Glomerular visceral epithelial cell (primary cell): Measurements from ENCODE around the gene TOMM22.
"Not testable (repeated sequence)": the region's sequence is repeated elsewhere in the genome, so short reads cannot be mapped to it uniquely, and the experiment has no call there.

Experiments
- DNase-seq: peaks from one replicate; pipeline ENCODE4 v3.0.0-alpha.2; 2016; ENCODE audit errors: extremely low spot score

TOMM22 gene

DNA sequence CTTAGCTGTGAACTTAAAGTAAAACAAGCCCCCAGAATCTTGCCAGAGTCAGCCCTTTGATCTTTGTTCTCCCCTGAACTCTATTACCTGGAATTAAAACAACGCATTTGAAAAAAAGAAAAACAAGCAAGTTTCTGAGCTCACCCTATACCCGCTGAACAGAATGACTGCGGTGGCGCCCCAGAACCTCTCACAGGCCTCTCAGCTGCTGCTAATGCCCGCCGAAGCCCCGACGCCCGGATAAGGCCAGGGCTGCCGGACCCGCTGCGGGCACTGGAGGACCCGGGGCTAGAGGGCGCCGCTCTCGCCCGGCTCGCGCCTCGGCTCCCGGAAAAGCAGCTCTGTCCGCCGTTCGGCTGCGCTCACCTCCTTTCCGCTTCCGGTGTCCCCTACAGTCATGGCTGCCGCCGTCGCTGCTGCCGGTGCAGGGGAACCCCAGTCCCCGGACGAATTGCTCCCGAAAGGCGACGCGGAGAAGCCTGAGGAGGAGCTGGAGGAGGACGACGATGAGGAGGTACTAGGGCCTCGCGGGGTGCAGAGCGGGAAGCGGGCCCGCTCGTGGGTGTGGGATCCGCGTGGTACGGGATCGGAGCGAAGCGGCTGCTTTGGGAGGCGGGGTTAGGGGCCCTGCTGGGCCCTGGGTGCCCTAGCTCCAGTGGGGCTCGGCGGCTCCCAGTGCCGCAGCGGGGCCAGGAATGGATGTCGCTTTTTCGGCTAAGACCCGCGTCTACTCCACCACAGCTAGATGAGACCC is at the start of gene TOMM22:
Gene TOMM22 (plus strand): TSS at position 376 of the 754 bp plus-strand sequence. CDS start 22 bp downstream, at position 398.
- DNase-seq, result peak; percentile 85

- DNase-seq, result no peak
Measured at GRCh38 chr22:38632528-38632927, 49.2 kb upstream of the TOMM22 start.

DNA sequence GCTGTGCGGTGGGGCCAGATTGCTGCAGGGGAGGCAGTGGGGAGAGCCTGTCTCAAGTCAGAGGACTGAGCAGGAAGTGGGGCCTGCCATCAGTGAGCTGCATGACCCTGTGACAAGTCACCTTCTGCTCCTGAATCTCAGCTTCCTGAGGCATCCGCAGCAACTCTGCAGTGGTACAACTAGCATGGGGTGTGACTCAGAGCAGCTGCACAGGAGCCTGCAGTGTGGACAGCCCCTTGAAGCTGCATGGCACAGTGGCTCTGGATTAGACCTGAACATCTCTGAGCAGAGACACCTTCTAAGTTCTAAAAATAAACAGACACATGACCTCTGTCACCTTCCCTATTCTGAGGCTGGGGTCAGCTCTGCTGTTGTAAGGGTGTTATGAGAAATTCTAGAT is 43.5 kb upstream of the TOMM22 start:
- DNase-seq, result no peak

GRCh38 chr22:38638728-38639127 is 43.0 kb upstream of the TOMM22 start:
- DNase-seq, result peak; percentile 16

DNA sequence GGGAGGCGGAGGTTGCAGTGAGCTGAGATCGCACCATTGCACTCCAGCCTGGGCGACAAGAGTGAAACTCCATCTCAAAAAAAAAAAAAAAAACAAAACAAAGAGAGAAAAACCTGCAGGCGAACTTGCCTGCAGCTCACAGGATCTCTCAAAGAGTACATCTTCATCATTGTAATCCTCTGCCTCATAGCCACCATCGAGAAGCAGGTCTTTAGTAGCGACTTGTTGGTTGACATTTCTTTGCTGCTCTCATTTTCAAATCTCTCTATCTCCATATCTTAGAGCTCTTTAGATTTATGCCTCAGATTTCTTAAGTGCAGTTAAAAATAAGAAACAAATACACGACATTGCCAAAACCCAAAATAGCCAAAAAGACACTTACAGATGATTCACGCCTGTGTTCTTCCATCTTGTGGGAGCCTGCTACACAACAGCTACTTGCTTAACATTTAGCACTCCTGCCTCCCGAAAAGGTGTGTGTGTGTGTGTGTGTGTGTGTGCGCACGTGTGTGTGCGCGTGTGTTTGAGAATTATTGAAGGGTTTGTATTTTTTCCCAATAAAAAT is 40.2 kb upstream of the TOMM22 start:
- DNase-seq, result no peak

GRCh38 chr22:38644245-38644644 is 37.5 kb upstream of the TOMM22 start:
- not testable (repeated sequence) for DNase-seq

DNA sequence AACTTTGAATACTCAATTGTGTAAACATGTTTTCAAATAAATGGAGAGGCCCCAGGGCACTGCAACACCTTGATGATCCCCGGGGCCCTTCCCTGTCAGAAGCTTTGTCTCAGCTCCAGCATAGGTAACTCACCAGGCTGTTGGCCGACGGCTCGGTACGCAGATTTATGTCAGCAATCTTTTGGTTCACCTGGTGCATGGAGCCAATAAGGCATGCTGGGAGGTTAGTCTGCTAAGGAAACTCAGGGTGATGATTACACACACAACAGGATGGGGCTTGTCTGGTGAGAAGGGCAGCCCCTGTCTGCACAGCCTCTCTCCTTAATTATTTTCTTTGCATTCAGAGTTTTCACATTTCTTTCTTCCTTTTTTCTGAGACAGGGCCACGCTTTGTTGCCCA is 36.3 kb upstream of the TOMM22 start:
- no peak for DNase-seq

GRCh38 chr22:38649841-38650522 is 31.8 kb upstream of the TOMM22 start:
- no peak for DNase-seq

DNA sequence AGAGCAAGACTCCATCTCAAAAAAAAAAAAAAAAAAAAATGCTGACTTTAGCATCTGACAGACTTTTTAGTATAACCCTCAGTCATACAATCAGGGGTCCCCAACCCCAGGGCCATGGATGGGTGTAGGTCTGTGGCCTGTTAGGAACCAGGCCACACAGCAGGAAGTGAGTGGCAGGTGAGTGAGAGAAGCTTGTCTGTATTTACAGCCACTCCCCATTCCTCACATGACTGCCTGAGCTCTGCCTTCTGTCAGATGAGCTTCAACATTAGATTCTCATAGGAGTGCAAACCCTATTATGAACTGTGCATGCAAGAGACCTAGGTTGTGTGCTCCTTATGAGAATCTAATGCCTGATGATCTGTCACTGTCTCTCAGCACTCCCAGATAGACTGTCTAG is 28.9 kb upstream of the TOMM22 start:
- DNase-seq, result no peak

GRCh38 chr22:38653741-38654140 is 28.0 kb upstream of the TOMM22 start:
- DNase-seq, result no peak

DNA sequence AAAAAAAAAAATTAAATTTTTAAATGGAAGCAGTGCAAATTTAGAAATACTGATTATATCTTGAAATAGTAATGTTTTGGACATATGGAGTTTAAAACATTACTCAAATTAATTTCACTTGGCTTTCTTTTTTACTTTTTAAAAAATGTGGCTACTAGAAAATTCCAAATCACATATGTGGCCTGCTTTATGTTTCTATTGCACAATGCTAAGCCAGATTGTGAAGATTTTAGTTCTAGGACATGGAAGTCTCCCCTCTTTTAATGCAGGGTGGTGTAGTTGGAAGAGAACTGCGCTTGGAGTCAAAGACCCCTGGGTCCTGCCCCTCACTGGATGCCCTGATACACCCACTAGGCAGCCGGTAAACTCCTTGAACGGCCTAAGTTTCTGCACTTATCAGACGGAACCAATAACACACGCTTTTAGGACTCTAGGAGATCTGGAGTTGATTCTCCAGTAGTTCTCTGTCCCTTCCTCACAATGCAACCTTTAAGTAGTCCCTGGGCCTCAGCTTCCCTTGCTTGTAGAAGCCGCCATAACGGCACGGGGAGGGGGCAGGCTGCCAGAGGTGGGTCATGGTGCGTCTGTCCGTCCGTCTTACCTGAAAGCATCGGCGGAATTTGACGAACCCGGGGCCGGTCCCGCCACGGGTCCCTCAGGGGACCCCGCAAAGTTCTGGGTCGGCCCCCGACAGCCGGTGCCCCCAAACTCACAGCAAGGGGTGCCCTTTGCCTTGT is 26.1 kb upstream of the TOMM22 start:
- peak; percentile 11 for DNase-seq

- peak; percentile 78 for DNase-seq
Measured at GRCh38 chr22:38656256-38657044, 25.3 kb upstream of the TOMM22 start, which contains the start of the genes CBY1 and FAM227A. Gene CBY1, plus strand, starts transcription at chr22:38656638. Its CDS starts 11,417 bp downstream, at chr22:38668055. Gene FAM227A, minus strand, starts transcription at chr22:38656392. Its CDS starts 6,224 bp downstream, at chr22:38650168.

GRCh38 chr22:38657045-38657909 is 24.5 kb upstream of the TOMM22 start:
- DNase-seq, result peak; percentile 22

DNA sequence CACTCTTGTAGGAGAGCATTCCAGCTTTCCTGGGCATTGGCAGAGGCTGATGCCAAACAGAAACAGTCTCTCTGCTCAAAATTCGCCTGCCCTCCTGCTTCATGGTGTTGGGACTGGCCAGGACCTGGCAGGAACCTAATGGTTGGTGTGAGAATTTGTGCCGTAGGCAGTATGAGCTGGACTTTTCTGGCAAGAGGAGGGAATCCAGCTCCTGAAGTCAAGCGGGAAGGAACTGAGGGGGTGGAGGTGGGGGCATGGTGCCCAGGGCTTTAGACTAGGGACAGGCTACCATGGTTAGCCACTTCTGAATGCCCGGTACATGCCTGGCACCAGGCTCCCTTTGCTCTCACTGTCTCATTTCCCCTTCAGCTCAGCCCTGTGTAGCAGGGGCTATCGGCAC is 6.9 kb upstream of the TOMM22 start:
- DNase-seq, result no peak

GRCh38 chr22:38675833-38676232 is 5.9 kb upstream of the TOMM22 start:
- DNase-seq, result no peak

DNA sequence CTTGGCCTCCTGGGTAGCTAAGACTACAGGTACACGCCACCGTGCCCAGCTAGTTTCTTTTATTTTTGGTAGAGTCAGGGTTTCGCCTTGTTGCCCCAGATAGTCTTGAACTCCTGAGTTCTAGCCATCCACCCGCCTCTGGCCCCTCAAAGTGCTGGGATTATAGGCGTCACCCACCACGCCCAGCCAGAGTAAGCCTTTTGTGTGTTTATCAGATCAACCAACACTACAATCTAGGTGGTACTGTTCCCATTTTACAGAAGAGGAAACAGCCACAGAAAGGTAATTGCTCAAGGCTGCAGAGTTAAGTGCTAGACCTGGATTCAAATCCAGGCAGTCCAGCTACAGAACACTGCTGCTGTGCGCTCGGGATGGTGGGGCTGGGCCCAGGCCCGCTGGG is 3.1 kb downstream of the TOMM22 start:
- no peak for DNase-seq

GRCh38 chr22:38685761-38686160 is 4.0 kb downstream of the TOMM22 start:
- DNase-seq, result no peak

GRCh38 chr22:38689651-38690050 is 7.9 kb downstream of the TOMM22 start:
- DNase-seq, result no peak

GRCh38 chr22:38694049-38694448 is 12.3 kb downstream of the TOMM22 start:
- DNase-seq, result no peak

GRCh38 chr22:38694940-38695339 is 13.2 kb downstream of the TOMM22 start:
- no peak for DNase-seq
